ENCODE data around the gene PHAX.

Gene PHAX

GRCh38 chr5:126675338-126675737 is 74.6 kb downstream of the PHAX start:
- DNase-seq (ENCODE audit: low read depth) = no peak
- H3K4me3 ChIP-seq (ENCODE audit: control insufficient read depth, low read depth, low read length) = no peak overlapping the region
- no peak for TF ChIP-seq CTCF (conservative IDR thresholded peaks at IDR 0.05; ENCODE audit: control insufficient read depth, insufficient read depth, low read depth, low read length)

GRCh38 chr5:126676195-126676624 is 75.5 kb downstream of the PHAX start:
- peak; percentile 91 for TF ChIP-seq CTCF (conservative IDR thresholded peaks at IDR 0.05; ENCODE audit: control insufficient read depth, insufficient read depth, low read depth, low read length)
- H3K4me3 ChIP-seq (ENCODE audit: control insufficient read depth, low read depth, low read length) = no peak overlapping the region
- peak; percentile 69 for DNase-seq (ENCODE audit: low read depth)

Measured in fibroblast of mammary gland (primary cell).